ENCODE results near the gene POFUT1.

DNA sequence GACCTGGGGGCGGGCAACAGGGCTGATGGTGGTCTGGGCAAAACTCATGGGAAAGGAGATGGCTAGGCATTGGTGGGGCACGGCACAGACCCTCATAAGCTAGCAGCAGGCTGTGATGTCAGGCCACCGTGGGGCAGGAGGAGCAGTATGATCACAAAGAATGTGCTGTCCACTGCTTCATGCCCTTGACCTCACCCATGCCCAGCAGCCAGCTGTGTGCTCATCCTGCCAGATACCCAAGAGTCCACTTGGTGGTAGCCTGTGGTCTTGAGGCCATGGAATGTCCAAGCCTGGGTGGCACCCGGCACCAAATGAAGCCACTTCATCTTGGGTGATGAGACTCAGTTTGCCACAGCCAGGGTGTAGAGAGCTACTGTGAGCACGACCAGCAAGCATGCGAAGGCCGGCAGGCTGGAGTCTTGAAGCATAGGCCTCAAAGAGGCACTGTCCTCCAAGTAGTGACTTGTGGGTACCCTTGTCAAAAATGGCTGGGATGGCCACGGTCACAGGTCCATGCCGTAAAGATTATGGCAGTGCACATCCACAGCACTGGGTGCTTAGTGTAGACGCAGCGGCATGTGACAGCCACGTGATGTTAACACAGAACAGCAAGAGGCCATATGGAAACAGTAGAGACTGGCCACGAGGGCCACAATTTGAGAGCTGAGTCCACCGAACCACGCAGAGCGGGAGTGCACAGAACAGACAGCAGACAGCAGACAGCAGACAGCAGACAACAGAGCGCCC is 19.1 kb upstream of the POFUT1 start:
- TF ChIP-seq, protein P1, sequence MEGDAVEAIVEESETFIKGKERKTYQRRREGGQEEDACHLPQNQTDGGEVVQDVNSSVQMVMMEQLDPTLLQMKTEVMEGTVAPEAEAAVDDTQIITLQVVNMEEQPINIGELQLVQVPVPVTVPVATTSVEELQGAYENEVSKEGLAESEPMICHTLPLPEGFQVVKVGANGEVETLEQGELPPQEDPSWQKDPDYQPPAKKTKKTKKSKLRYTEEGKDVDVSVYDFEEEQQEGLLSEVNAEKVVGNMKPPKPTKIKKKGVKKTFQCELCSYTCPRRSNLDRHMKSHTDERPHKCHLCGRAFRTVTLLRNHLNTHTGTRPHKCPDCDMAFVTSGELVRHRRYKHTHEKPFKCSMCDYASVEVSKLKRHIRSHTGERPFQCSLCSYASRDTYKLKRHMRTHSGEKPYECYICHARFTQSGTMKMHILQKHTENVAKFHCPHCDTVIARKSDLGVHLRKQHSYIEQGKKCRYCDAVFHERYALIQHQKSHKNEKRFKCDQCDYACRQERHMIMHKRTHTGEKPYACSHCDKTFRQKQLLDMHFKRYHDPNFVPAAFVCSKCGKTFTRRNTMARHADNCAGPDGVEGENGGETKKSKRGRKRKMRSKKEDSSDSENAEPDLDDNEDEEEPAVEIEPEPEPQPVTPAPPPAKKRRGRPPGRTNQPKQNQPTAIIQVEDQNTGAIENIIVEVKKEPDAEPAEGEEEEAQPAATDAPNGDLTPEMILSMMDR (IDR thresholded peaks at IDR 0.05): no peak
- TF ChIP-seq POLR2A (IDR thresholded peaks at IDR 0.05): no peak

Data from esophagus squamous epithelium (tissue), 4 donors.